ENCODE data around the gene LHPP.

Gene LHPP

GRCh38 chr10:124659380-124659779 lies 197.8 kb downstream of the LHPP start:
- DNase-seq (ENCODE audit: low read depth), result no peak
- TF ChIP-seq POLR2A (IDR thresholded peaks at IDR 0.05; ENCODE audit: extremely low read depth, insufficient read length), result no peak
- TF ChIP-seq MYC (IDR thresholded peaks at IDR 0.05; ENCODE audit: low read depth, low read length), result no peak
- TF ChIP-seq CTCF (IDR thresholded peaks at IDR 0.05; ENCODE audit: low read depth, low read length), result no peak
- TF ChIP-seq MAX (IDR thresholded peaks at IDR 0.05; ENCODE audit: low read depth, low read length), result no peak
- H3K4me3 ChIP-seq (ENCODE audit: low read depth, low read length), result no peak overlapping the region

GRCh38 chr10:124660404-124661125 lies 198.9 kb downstream of the LHPP start:
- no peak for TF ChIP-seq CTCF (IDR thresholded peaks at IDR 0.05; ENCODE audit: low read depth, low read length)
- DNase-seq (ENCODE audit: low read depth), result no peak
- H3K4me3 ChIP-seq (ENCODE audit: low read depth, low read length), result no peak overlapping the region

- H3K4me3 ChIP-seq (ENCODE audit: low read depth, low read length), result no peak overlapping the region
- no peak for DNase-seq (ENCODE audit: low read depth)
- no peak for TF ChIP-seq CTCF (IDR thresholded peaks at IDR 0.05; ENCODE audit: low read depth, low read length)
Measured at GRCh38 chr10:124661660-124662180, 200.1 kb downstream of the LHPP start.

GRCh38 chr10:124663228-124663627 lies 201.6 kb downstream of the LHPP start:
- TF ChIP-seq POLR2A (IDR thresholded peaks at IDR 0.05; ENCODE audit: extremely low read depth, insufficient read length) (no peak), MYC (IDR thresholded peaks at IDR 0.05; ENCODE audit: low read depth, low read length) (no peak), CTCF (IDR thresholded peaks at IDR 0.05; ENCODE audit: low read depth, low read length) (no peak), MAX (IDR thresholded peaks at IDR 0.05; ENCODE audit: low read depth, low read length) (no peak)
- no peak for DNase-seq (ENCODE audit: low read depth)
- no peak overlapping the region for H3K4me3 ChIP-seq (ENCODE audit: low read depth, low read length)

Measured in NB4 (cell line).